NOMO-1 treated with DMSO at 0.1 percent for 48 hours (cell line): ENCODE data around the gene DAPK2.
A peak's percentile ranks its signal among the peaks of the same experiment; 100 is the strongest.
"Not testable (repeated sequence)": the region's sequence is repeated elsewhere in the genome, so short reads cannot be mapped to it uniquely, and the experiment has no call there.

ENCODE experiments used
- DNase-seq: peaks from one replicate; lab custom pipeline; 2025; ENCODE audit not compliant: unreplicated experiment; lab: John Stamatoyannopoulos, UW

The DAPK2 gene

GRCh38 chr15:64058279-64058678 lies 12.0 kb upstream of the DAPK2 start:
- no peak for DNase-seq

GRCh38 chr15:64053674-64054073 lies 7.4 kb upstream of the DAPK2 start:
- DNase-seq: not testable (repeated sequence)

GRCh38 chr15:64052925-64053491 lies 6.7 kb upstream of the DAPK2 start:
- DNase-seq: no peak

- DNase-seq: no peak
Observed at GRCh38 chr15:64051407-64052259, 5.3 kb upstream of the DAPK2 start.

GRCh38 chr15:64051093-64051402 lies 4.8 kb upstream of the DAPK2 start:
- DNase-seq: no peak

- DNase-seq: no peak
Observed at GRCh38 chr15:64050281-64051092, 4.2 kb upstream of the DAPK2 start.

GRCh38 chr15:64048781-64049460 lies 2.6 kb upstream of the DAPK2 start:
- DNase-seq: peak; percentile 97

- no peak for DNase-seq
Observed at GRCh38 chr15:64045774-64046420, 388 bp downstream of the DAPK2 start.

GRCh38 chr15:64045101-64045435 lies 1.2 kb downstream of the DAPK2 start:
- no peak for DNase-seq

GRCh38 chr15:64044300-64045100 lies 1.8 kb downstream of the DAPK2 start:
- DNase-seq: peak; percentile 68

- DNase-seq: no peak
Observed at GRCh38 chr15:64038878-64039610, 7.2 kb downstream of the DAPK2 start.

GRCh38 chr15:64037966-64038365 lies 8.3 kb downstream of the DAPK2 start:
- DNase-seq: no peak

GRCh38 chr15:64037116-64037515 lies 9.2 kb downstream of the DAPK2 start:
- DNase-seq: no peak

- no peak for DNase-seq
Observed at GRCh38 chr15:64035525-64035924, 10.8 kb downstream of the DAPK2 start.

GRCh38 chr15:64034519-64034918 lies 11.8 kb downstream of the DAPK2 start:
- no peak for DNase-seq

GRCh38 chr15:64032329-64032728 lies 14.0 kb downstream of the DAPK2 start:
- DNase-seq: no peak

- no peak for DNase-seq
Observed at GRCh38 chr15:64030123-64030522, 16.2 kb downstream of the DAPK2 start.

GRCh38 chr15:64029633-64030032 lies 16.7 kb downstream of the DAPK2 start:
- no peak for DNase-seq

GRCh38 chr15:64029110-64029509 lies 17.2 kb downstream of the DAPK2 start:
- no peak for DNase-seq

GRCh38 chr15:64026591-64026990 lies 19.7 kb downstream of the DAPK2 start:
- peak; percentile 18 for DNase-seq
